Large intestine (tissue), 3 donors: ENCODE measurements around the gene OPCML. TPM values are rescaled to one million over a fixed set of nuclear protein-coding genes. Genes with fewer than 3 reads are reported as not detected.

Experiments
- DNase-seq, 2 donors: peaks; one replicate each; pipeline versions ENCODE4 v3.0.0 to v3.0.0-alpha.2; 2013
- H3K27ac ChIP-seq: one replicate; pipeline ENCODE4 v1.5.1; 2013; ENCODE audit warnings: low read length
- H3K27me3 ChIP-seq: 2 replicates; pipeline ENCODE4 v1.6.1; 2013; ENCODE audit warnings: low read length; ENCODE audit not compliant: control insufficient read depth, insufficient read depth
- H3K36me3 ChIP-seq: 2 replicates; pipeline ENCODE4 v1.6.1; 2013; ENCODE audit warnings: low read length; ENCODE audit not compliant: control insufficient read depth, insufficient read depth
- H3K4me1 ChIP-seq: one replicate; pipeline ENCODE4 v1.6.1; 2013; ENCODE audit warnings: low read length; ENCODE audit not compliant: control insufficient read depth, insufficient read depth
- H3K4me3 ChIP-seq: one replicate; pipeline ENCODE4 v1.5.1; 2013; ENCODE audit warnings: low read length
- H3K9me3 ChIP-seq: one replicate; pipeline ENCODE4 v1.6.1; 2013; ENCODE audit warnings: mild to moderate bottlenecking, low read depth, low read length, moderate library complexity; ENCODE audit not compliant: control insufficient read depth
- WGBS: methylation state at CpG from one replicate; pipeline ENCODE4 v1.1.5; 2013; ENCODE audit warnings: low lambda C conversion rate; ENCODE audit not compliant: insufficient coverage; 5-methylcytosine and 5-hydroxymethylcytosine counted together
- polyA plus RNA-seq: library from polyadenylated mRNA; unstranded; fragments of 120-200 nt; gene quantifications from one replicate; pipeline ENCODE4 v1.2.1, GENCODE V29; 2013

OPCML gene
- polyA plus RNA-seq, 1 donor, result 1.4 TPM

GRCh38 chr11:132587716-132588115, 944.6 kb downstream of the OPCML start:
- no peak overlapping the region for H3K4me3 ChIP-seq
- WGBS, result no CpG with 5 or more reads among the region's 2 CpGs
- no peaks in the 10 kb centered on the region for H3K4me1 ChIP-seq
- no peaks in the 10 kb centered on the region for H3K9me3 ChIP-seq
- H3K27ac ChIP-seq, result no peak overlapping the region
- H3K36me3 ChIP-seq, result no peaks in the 10 kb centered on the region
- DNase-seq, result no peak
- H3K27me3 ChIP-seq, result no peaks in the 10 kb centered on the region

GRCh38 chr11:132586801-132587200, 945.5 kb downstream of the OPCML start:
- no peak for DNase-seq
- Histone ChIP-seq H3K4me1 (no peaks in the 10 kb centered on the region), H3K27me3 (no peaks in the 10 kb centered on the region), H3K4me3 (no peak overlapping the region), H3K36me3 (no peaks in the 10 kb centered on the region), H3K9me3 (no peaks in the 10 kb centered on the region), H3K27ac (no peak overlapping the region)
- WGBS, result no CpG with 5 or more reads among the region's 2 CpGs

- 89% methylated on average over 3 of the region's 10 CpGs for WGBS
- no peak for DNase-seq
- H3K27me3 ChIP-seq, result no peaks in the 10 kb centered on the region
- H3K4me3 ChIP-seq, result no peak overlapping the region
- no peaks in the 10 kb centered on the region for H3K36me3 ChIP-seq
- H3K9me3 ChIP-seq, result no peaks in the 10 kb centered on the region
- no peaks in the 10 kb centered on the region for H3K4me1 ChIP-seq
- no peak overlapping the region for H3K27ac ChIP-seq
Measured at GRCh38 chr11:132579634-132580327, 952.5 kb downstream of the OPCML start.

- DNase-seq, result no peak
- H3K27me3 ChIP-seq, result no peaks in the 10 kb centered on the region
- H3K4me3 ChIP-seq, result no peak overlapping the region
- WGBS, result no CpG with 5 or more reads among the region's 3 CpGs
- H3K27ac ChIP-seq, result no peak overlapping the region
- no peaks in the 10 kb centered on the region for H3K4me1 ChIP-seq
- H3K36me3 ChIP-seq, result no peaks in the 10 kb centered on the region
- no peaks in the 10 kb centered on the region for H3K9me3 ChIP-seq
Measured at GRCh38 chr11:132579136-132579535, 953.2 kb downstream of the OPCML start.

- no peaks in the 10 kb centered on the region for H3K36me3 ChIP-seq
- H3K4me3 ChIP-seq, result no peak overlapping the region
- no peak overlapping the region for H3K27ac ChIP-seq
- 100% methylated on average over 1 of the region's 1 CpG for WGBS
- DNase-seq, result no peak
- H3K9me3 ChIP-seq, result no peaks in the 10 kb centered on the region
- no peaks in the 10 kb centered on the region for H3K4me1 ChIP-seq
- no peaks in the 10 kb centered on the region for H3K27me3 ChIP-seq
Measured at GRCh38 chr11:132578580-132578979, 953.7 kb downstream of the OPCML start.

GRCh38 chr11:132576706-132577105, 955.6 kb downstream of the OPCML start:
- H3K9me3 ChIP-seq, result no peaks in the 10 kb centered on the region
- no peak overlapping the region for H3K4me3 ChIP-seq
- no peak for DNase-seq
- H3K36me3 ChIP-seq, result no peaks in the 10 kb centered on the region
- WGBS, result no CpG with 5 or more reads among the region's 3 CpGs
- H3K27ac ChIP-seq, result no peak overlapping the region
- no peaks in the 10 kb centered on the region for H3K27me3 ChIP-seq
- H3K4me1 ChIP-seq, result no peaks in the 10 kb centered on the region

- Histone ChIP-seq H3K4me1 (no peaks in the 10 kb centered on the region), H3K27me3 (no peaks in the 10 kb centered on the region)
Measured at GRCh38 chr11:132564091-132564885, 968.0 kb downstream of the OPCML start.

GRCh38 chr11:132563050-132563449, 969.3 kb downstream of the OPCML start:
- Histone ChIP-seq H3K9me3 (no peaks in the 10 kb centered on the region), H3K4me1 (no peaks in the 10 kb centered on the region), H3K36me3 (no peaks in the 10 kb centered on the region), H3K27ac (no peak overlapping the region), H3K27me3 (no peaks in the 10 kb centered on the region), H3K4me3 (no peak overlapping the region)
- no CpG with 5 or more reads among the region's 2 CpGs for WGBS
- DNase-seq, result no peak

More at GRCh38 chr11:132564091-132564885, 968.0 kb downstream of the OPCML start:
- no peak overlapping the region for H3K27ac ChIP-seq
- no peak overlapping the region for H3K4me3 ChIP-seq
- DNase-seq, result no peak
- no CpG with 5 or more reads among the region's 8 CpGs for WGBS
- peaks cover 3% of the 10 kb centered on the region for H3K9me3 ChIP-seq
- H3K36me3 ChIP-seq, result no peaks in the 10 kb centered on the region

- Histone ChIP-seq H3K9me3 (no peaks in the 10 kb centered on the region), H3K27me3 (no peaks in the 10 kb centered on the region), H3K27ac (no peak overlapping the region), H3K4me3 (no peak overlapping the region), H3K36me3 (no peaks in the 10 kb centered on the region), H3K4me1 (no peaks in the 10 kb centered on the region)
- 83% methylated on average over 1 of the region's 2 CpGs for WGBS
- no peak for DNase-seq
Measured at GRCh38 chr11:132561937-132562336, 970.4 kb downstream of the OPCML start.

GRCh38 chr11:132559331-132560036, 972.8 kb downstream of the OPCML start:
- Histone ChIP-seq H3K27me3 (no peaks in the 10 kb centered on the region), H3K9me3 (no peaks in the 10 kb centered on the region), H3K4me1 (no peaks in the 10 kb centered on the region), H3K4me3 (no peak overlapping the region), H3K36me3 (no peaks in the 10 kb centered on the region), H3K27ac (no peak overlapping the region)
- DNase-seq, result no peak
- 0% methylated on average over 2 of the region's 5 CpGs for WGBS
